ENCODE data around the gene ADCY10. TPM values are rescaled to one million over a fixed set of nuclear protein-coding genes. Genes with fewer than 3 reads are reported as not detected.

Gene ADCY10
- total RNA-seq, 1 donor from 2014 or later = 0.26 TPM

DNA sequence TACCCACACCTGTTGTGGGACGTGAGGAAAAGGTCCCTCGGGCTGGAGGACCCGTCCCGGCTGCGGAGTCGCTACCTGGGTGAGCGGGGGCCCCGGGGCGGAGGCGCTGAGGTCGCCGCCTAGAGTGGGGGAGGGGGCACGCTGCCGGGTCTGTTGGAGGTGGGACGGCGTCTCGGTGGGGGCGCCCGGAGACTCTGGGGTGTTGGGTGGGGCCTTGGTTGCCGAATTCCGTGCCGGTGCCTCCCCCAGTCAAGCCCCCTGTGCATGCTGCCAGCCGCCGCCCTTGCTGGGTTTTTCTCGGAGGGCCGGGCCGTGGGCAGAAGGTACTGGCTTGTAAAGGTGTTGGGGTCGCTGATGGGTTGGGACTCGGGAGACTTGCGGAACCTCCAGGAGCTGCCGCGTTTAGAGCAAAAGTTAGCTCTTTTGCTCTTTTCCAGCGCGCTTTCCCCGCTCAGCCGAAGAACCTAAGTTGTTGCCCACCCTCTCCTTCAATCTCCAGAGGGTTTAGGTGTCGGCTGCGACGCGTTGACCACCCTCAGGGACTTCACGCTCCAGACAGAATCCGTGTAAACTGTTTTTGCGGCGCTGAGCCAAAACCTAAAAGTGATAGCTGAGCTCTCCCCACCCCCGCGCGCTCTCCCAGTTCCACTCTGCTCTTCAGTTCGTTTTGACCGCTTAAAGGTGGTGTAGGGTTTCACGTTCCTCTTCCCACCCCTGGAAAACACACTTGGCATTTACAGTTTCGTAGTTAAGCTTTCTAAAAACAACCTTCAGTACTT lies 23.2 kb upstream of the ADCY10 start, which contains the start of gene MPC2:
Gene MPC2 (minus strand): TSS at position 143 of the 779 bp plus-strand sequence. CDS start 1,231 bp downstream, outside the sequence.
- peak; percentile 52 for DNase-seq (ENCODE audit: low read depth)
- no peaks in the 10 kb centered on the region for H3K27me3 ChIP-seq (ENCODE audit: control insufficient read depth, insufficient read depth, low read length)
- peak within 1 kb of the TSS; percentile 83 for H3K4me3 ChIP-seq (ENCODE audit: low read depth, low read length)
- no peak for FAIRE-seq
- H3K36me3 ChIP-seq (ENCODE audit: control insufficient read depth, insufficient read depth, low read length) = no peaks in the 10 kb centered on the region
- TF ChIP-seq CTCF (IDR thresholded peaks at IDR 0.05; ENCODE audit: insufficient read depth, low read length, severe bottlenecking) = no peak

DNA sequence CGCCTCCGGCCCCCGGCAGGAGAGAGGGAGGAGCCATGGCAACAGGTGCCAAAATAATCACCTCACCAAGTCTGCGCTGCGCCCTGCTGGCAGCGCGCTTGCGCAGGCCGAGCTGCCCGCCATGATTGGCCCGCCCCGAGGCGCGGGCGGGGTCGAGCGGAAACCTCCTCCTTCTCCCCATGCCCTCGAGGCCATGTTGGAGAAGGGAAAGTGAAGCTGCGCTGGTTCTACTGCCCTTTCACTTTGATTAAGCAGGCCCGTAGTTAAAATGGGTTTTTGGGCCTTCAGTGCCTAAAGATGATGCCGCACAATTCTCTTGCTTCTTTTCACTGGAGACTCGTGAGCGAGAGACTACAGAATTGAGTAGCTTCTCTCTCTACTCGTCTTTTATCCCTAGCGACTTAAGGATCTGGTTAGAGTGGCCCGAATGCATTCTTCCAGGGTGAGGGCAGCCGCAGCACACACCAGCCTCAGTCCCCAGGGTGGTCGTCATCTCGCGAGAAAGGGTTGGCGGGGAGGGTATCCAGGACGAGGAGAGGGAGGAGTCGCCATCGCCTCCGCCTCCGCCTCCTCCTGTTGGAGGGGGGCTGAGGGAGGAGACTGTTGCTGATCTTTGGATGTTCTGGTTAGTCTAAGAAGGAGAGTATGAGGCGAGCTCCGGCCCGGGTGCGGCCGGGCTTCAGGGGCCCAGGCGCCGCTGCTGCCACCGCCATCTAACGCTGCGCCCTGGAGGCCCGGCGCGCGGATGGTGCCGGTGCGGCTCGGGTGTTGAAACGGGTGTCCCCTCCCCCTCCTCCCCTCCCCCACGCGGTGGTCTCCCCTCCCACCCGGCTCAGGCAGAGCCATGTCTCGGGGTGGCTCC lies 22.4 kb upstream of the ADCY10 start, which contains the start of gene DCAF6:
Gene DCAF6 (plus strand): TSS at position 616 of the 862 bp plus-strand sequence. CDS start 229 bp downstream, at position 845.
- TF ChIP-seq CTCF (IDR thresholded peaks at IDR 0.05; ENCODE audit: insufficient read depth, low read length, severe bottlenecking) = no peak
- Histone ChIP-seq H3K36me3 (ENCODE audit: control insufficient read depth, insufficient read depth, low read length) (no peaks in the 10 kb centered on the region), H3K27me3 (ENCODE audit: control insufficient read depth, insufficient read depth, low read length) (no peaks in the 10 kb centered on the region), H3K4me3 (ENCODE audit: low read depth, low read length) (peak within 1 kb of the TSS; percentile 83)
- no peak for FAIRE-seq
- DNase-seq (ENCODE audit: low read depth) = peak; percentile 95

DNA sequence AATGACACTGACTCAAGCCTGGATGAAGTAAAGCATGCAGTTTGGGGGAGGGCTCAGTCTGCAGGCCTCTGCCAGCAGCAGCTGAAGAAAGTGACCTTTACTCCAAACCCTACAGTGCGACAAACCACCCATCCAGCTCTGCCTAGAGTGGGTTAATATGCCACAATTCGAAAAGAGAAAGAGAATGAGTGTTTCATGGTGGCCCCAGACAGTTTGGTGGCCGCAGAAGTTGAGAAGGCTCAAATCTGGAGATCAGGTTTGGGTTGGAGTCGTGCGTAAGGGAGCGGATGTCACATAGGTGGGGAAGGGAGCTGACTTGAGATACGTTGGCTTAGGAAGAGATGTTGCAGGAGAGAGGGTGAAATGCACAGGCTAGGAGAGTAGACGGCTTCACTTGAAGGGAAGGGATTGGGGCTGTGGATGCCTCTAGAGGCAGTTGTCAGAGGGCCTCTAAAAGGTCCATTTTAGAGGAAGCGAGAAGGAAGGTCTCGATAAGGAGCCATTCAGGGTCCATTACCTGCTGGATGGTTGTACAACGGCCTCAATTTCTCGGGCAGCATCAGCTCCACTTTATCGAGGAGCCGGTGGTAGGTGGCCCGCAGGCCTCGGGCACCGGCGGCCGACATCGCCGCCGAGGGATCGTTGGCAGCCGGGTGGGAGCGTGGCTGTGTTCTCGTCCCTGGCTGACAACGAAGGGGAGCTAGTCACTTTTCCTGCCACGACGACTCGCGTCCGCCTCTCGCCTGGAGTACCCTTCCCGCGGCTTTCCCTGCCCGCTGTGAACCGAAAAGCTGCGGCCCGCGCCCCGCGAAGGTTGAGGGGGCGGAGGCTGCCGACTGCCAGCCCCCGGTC lies 21.5 kb upstream of the ADCY10 start:
- no peak for TF ChIP-seq CTCF (IDR thresholded peaks at IDR 0.05; ENCODE audit: insufficient read depth, low read length, severe bottlenecking)
- Histone ChIP-seq H3K27me3 (ENCODE audit: control insufficient read depth, insufficient read depth, low read length) (no peaks in the 10 kb centered on the region), H3K4me3 (ENCODE audit: low read depth, low read length) (peak overlapping the region; percentile 83), H3K36me3 (ENCODE audit: control insufficient read depth, insufficient read depth, low read length) (no peaks in the 10 kb centered on the region)
- no peak for FAIRE-seq
- DNase-seq (ENCODE audit: low read depth) = peak; percentile 57

GRCh38 chr1:167934426-167935215 lies 20.7 kb upstream of the ADCY10 start:
- TF ChIP-seq CTCF (IDR thresholded peaks at IDR 0.05; ENCODE audit: insufficient read depth, low read length, severe bottlenecking) = no peak
- no peaks in the 10 kb centered on the region for H3K36me3 ChIP-seq (ENCODE audit: control insufficient read depth, insufficient read depth, low read length)
- no peak for DNase-seq (ENCODE audit: low read depth)
- no peak for FAIRE-seq
- peak overlapping the region; percentile 83 for H3K4me3 ChIP-seq (ENCODE audit: low read depth, low read length)
- H3K27me3 ChIP-seq (ENCODE audit: control insufficient read depth, insufficient read depth, low read length) = no peaks in the 10 kb centered on the region

GRCh38 chr1:167933788-167934187 lies 19.9 kb upstream of the ADCY10 start:
- no peak for FAIRE-seq
- DNase-seq (ENCODE audit: low read depth) = no peak
- no peaks in the 10 kb centered on the region for H3K36me3 ChIP-seq (ENCODE audit: control insufficient read depth, insufficient read depth, low read length)
- no peaks in the 10 kb centered on the region for H3K27me3 ChIP-seq (ENCODE audit: control insufficient read depth, insufficient read depth, low read length)
- no peak for TF ChIP-seq CTCF (IDR thresholded peaks at IDR 0.05; ENCODE audit: insufficient read depth, low read length, severe bottlenecking)
- H3K4me3 ChIP-seq (ENCODE audit: low read depth, low read length) = no peak overlapping the region

Data from bronchial epithelial cell (primary cell).